Fibroblast of lung (primary cell): ENCODE results near the gene FSTL5. TPM values are rescaled to one million over a fixed set of nuclear protein-coding genes. Genes with fewer than 3 reads are reported as not detected.

Experiments
- DNase-seq, 2 donors: peaks; one replicate each; pipeline versions ENCODE4 v3.0.0 to v3.0.0-alpha.2; 2010; ENCODE audit warnings: low read depth in 2 of 2
- H2AFZ ChIP-seq: 2 replicates; pipeline ENCODE4 v1.5.1; 2012; ENCODE audit warnings: low read length, control low read depth, inconsistent platforms
- H3K27ac ChIP-seq: 2 replicates; pipeline ENCODE4 v1.5.1; 2011; ENCODE audit warnings: low read length, control low read depth; ENCODE audit not compliant: insufficient read depth
- H3K27me3 ChIP-seq: 2 replicates; pipeline ENCODE4 v1.5.1; 2011; ENCODE audit warnings: mild to moderate bottlenecking, low read length; ENCODE audit not compliant: control insufficient read depth, insufficient read depth
- H3K36me3 ChIP-seq: 2 replicates; pipeline ENCODE4 v1.5.1; 2011; ENCODE audit warnings: low read length; ENCODE audit not compliant: control insufficient read depth, insufficient read depth
- H3K4me1 ChIP-seq: 2 replicates; pipeline ENCODE4 v1.5.1; 2011; ENCODE audit warnings: low read length; ENCODE audit not compliant: control insufficient read depth, insufficient read depth; ENCODE audit errors: extremely low read depth
- H3K4me2 ChIP-seq: 2 replicates; pipeline ENCODE4 v1.5.1; 2011; ENCODE audit warnings: low read length, control low read depth; ENCODE audit not compliant: insufficient read depth; ENCODE audit errors: extremely low read depth
- H3K4me3 ChIP-seq, 4 experiments: fragments of 200-600 bp in 1 of 4; sonication (generic) in 1 of 4; replicated peaks in 1 of 4; 2 replicates each; pipeline ENCODE4 v1.5.1; 2011 to 2016; ENCODE audit warnings: low read length in 4 of 4, low read depth in 3 of 4, mild to moderate bottlenecking in 3 of 4, control low read depth in 2 of 4, inconsistent platforms in 1 of 4, mixed read lengths in 1 of 4; ENCODE audit not compliant: insufficient read depth in 1 of 4; ENCODE audit errors: control extremely low read depth in 1 of 4
- H3K79me2 ChIP-seq: 2 replicates; pipeline ENCODE4 v1.5.1; 2012; ENCODE audit warnings: mild to moderate bottlenecking, low read length, inconsistent platforms; ENCODE audit not compliant: control insufficient read depth, insufficient read depth
- H3K9ac ChIP-seq: 2 replicates; pipeline ENCODE4 v1.5.1; 2011; ENCODE audit warnings: mild to moderate bottlenecking, low read length, control low read depth; ENCODE audit not compliant: insufficient read depth
- H3K9me3 ChIP-seq: 2 replicates; pipeline ENCODE4 v1.5.1; 2012; ENCODE audit warnings: low read depth, low read length; ENCODE audit not compliant: control insufficient read depth, insufficient read depth
- H4K20me1 ChIP-seq: 2 replicates; pipeline ENCODE4 v1.5.1; 2011; ENCODE audit warnings: low read length; ENCODE audit not compliant: control insufficient read depth, insufficient read depth; ENCODE audit errors: extremely low read depth
- EZH2 ChIP-seq: IDR thresholded peaks from 2 replicates; pipeline ENCODE4 v1.5.1; 2012; ENCODE audit warnings: low read length, control low read depth, mild to moderate bottlenecking; ENCODE audit errors: missing control alignments
- polyA plus RNA-seq, 2 donors: library from polyadenylated mRNA; depleted of rRNA in 1 of 2; stranded (reverse) in 1 of 2; unstranded in 1 of 2; fragments of >200 nt; gene quantifications; 2 replicates each; pipeline ENCODE4 v1.2.1, GENCODE V29; 2011 to 2012; ENCODE audit warnings: missing spikeins in 1 of 2
- total RNA-seq: library from RNA; depleted of rRNA; stranded (reverse); fragments of >200 nt; gene quantifications from 2 replicates; pipeline ENCODE4 v1.2.1, GENCODE V29; 2014
- TF ChIP-seq, protein P1 (sequence below), 2 donors: IDR thresholded peaks in 1 of 2; conservative IDR thresholded peaks in 1 of 2; 1 replicate in 1 of 2; 2 replicates in 1 of 2; pipeline ENCODE4 v1.5.1; 2011 to 2012; ENCODE audit warnings: low read length in 2 of 2, control low read depth in 1 of 2, inconsistent platforms in 1 of 2, low read depth in 1 of 2, mild to moderate bottlenecking in 1 of 2

Gene FSTL5
- total and polyA plus RNA-seq, 2 donors (not counting 1 experiment from before 2014, with no cell fraction given): 0.11 to 0.33 TPM

DNA sequence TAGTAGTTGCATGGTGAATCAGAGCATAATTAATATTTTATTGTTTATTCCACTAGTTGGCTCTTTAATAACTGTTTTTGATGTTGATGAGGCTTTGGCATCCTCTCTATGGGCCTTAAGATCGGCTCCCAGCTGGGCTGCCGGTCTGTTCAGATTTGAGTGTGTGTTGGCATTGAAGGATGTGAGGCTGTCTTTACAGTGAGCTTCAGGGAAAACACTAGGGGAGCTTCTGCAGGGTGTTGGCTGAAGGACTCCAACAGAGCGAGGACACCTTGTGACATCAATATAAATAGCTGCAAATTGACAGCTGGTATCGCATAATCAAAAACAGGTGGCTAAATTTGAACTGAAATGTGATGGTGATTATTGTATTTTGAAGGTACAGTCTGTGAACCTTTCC lies 322.0 kb downstream of the FSTL5 start:
- H3K9ac ChIP-seq: no peak overlapping the region
- H2AFZ ChIP-seq: no peak overlapping the region
- no peaks in the 10 kb centered on the region for H3K9me3 ChIP-seq
- H3K4me2 ChIP-seq: no peak overlapping the region
- no peak overlapping the region for H3K27ac ChIP-seq
- DNase-seq: no peak
- no peaks in the 10 kb centered on the region for H3K4me1 ChIP-seq
- H3K36me3 ChIP-seq: no peaks in the 10 kb centered on the region
- no peaks in the 10 kb centered on the region for H3K79me2 ChIP-seq
- H3K27me3 ChIP-seq: no peaks in the 10 kb centered on the region
- TF ChIP-seq, protein P1, sequence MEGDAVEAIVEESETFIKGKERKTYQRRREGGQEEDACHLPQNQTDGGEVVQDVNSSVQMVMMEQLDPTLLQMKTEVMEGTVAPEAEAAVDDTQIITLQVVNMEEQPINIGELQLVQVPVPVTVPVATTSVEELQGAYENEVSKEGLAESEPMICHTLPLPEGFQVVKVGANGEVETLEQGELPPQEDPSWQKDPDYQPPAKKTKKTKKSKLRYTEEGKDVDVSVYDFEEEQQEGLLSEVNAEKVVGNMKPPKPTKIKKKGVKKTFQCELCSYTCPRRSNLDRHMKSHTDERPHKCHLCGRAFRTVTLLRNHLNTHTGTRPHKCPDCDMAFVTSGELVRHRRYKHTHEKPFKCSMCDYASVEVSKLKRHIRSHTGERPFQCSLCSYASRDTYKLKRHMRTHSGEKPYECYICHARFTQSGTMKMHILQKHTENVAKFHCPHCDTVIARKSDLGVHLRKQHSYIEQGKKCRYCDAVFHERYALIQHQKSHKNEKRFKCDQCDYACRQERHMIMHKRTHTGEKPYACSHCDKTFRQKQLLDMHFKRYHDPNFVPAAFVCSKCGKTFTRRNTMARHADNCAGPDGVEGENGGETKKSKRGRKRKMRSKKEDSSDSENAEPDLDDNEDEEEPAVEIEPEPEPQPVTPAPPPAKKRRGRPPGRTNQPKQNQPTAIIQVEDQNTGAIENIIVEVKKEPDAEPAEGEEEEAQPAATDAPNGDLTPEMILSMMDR (conservative IDR thresholded peaks at IDR 0.05 in 1 of 2, IDR thresholded peaks at IDR 0.05 in 1 of 2; ENCODE audit: low read depth in 1 of 2, low read length in 2 of 2): no peak
- no peak overlapping the region for H3K4me3 ChIP-seq
- no peaks in the 10 kb centered on the region for H4K20me1 ChIP-seq

- Histone ChIP-seq H3K9ac (no peak overlapping the region), H3K4me1 (no peaks in the 10 kb centered on the region), H2AFZ (no peak overlapping the region), H3K27ac (no peak overlapping the region), H3K79me2 (no peaks in the 10 kb centered on the region), H4K20me1 (no peaks in the 10 kb centered on the region), H3K4me2 (no peak overlapping the region), H3K36me3 (no peaks in the 10 kb centered on the region), H3K4me3 (no peak overlapping the region), H3K27me3 (no peaks in the 10 kb centered on the region), H3K9me3 (no peaks in the 10 kb centered on the region)
- no peak for DNase-seq
- TF ChIP-seq EZH2: no peak
- TF ChIP-seq, protein P1 (conservative IDR thresholded peaks at IDR 0.05 in 1 of 2, IDR thresholded peaks at IDR 0.05 in 1 of 2; ENCODE audit: low read depth in 1 of 2, low read length in 2 of 2): no peak
Measured at GRCh38 chr4:161829591-161829990, 334.2 kb downstream of the FSTL5 start.

GRCh38 chr4:161828061-161828460 lies 335.7 kb downstream of the FSTL5 start:
- no peaks in the 10 kb centered on the region for H4K20me1 ChIP-seq
- no peak overlapping the region for H3K4me3 ChIP-seq
- H3K36me3 ChIP-seq: no peaks in the 10 kb centered on the region
- H3K27me3 ChIP-seq: no peaks in the 10 kb centered on the region
- H2AFZ ChIP-seq: no peak overlapping the region
- H3K79me2 ChIP-seq: no peaks in the 10 kb centered on the region
- H3K4me2 ChIP-seq: no peak overlapping the region
- H3K4me1 ChIP-seq: no peaks in the 10 kb centered on the region
- no peak overlapping the region for H3K27ac ChIP-seq
- no peak for TF ChIP-seq EZH2
- TF ChIP-seq, protein P1 (conservative IDR thresholded peaks at IDR 0.05 in 1 of 2, IDR thresholded peaks at IDR 0.05 in 1 of 2; ENCODE audit: low read depth in 1 of 2, low read length in 2 of 2): no peak
- peak in 1 of 2 donors; percentile 13 for DNase-seq
- no peaks in the 10 kb centered on the region for H3K9me3 ChIP-seq
- H3K9ac ChIP-seq: no peak overlapping the region
